Liver (tissue), 3 donors: ENCODE data around the gene DSCAM.

Experiments
- ATF3 ChIP-seq: IDR thresholded peaks from 2 replicates; pipeline ENCODE4 v1.6.1; 2016; ENCODE audit warnings: antibody characterized with exemption
- JUND ChIP-seq, 2 donors: IDR thresholded peaks; 2 replicates each; pipeline ENCODE4 v1.6.1; 2016; ENCODE audit warnings: antibody characterized with exemption in 2 of 2
- MAX ChIP-seq: IDR thresholded peaks from 2 replicates; pipeline ENCODE4 v1.6.1; 2016; ENCODE audit warnings: antibody characterized with exemption
- RAD21 ChIP-seq, 2 donors: IDR thresholded peaks; 2 replicates each; pipeline ENCODE4 v1.6.1; 2016; ENCODE audit warnings: antibody characterized with exemption in 2 of 2, mild to moderate bottlenecking in 2 of 2
- RXRA ChIP-seq, 2 donors: IDR thresholded peaks; 2 replicates each; pipeline ENCODE4 v1.6.1; 2017 to 2018; ENCODE audit warnings: antibody characterized with exemption in 2 of 2, mild to moderate bottlenecking in 1 of 2
- SP1 ChIP-seq: IDR thresholded peaks from 2 replicates; pipeline ENCODE4 v1.6.1; 2018; ENCODE audit warnings: antibody characterized with exemption, mild to moderate bottlenecking
- TAF1 ChIP-seq: conservative IDR thresholded peaks from 2 replicates; pipeline ENCODE4 v1.6.1; 2016; ENCODE audit warnings: antibody characterized with exemption, mild to moderate bottlenecking
- YY1 ChIP-seq: IDR thresholded peaks from 2 replicates; pipeline ENCODE4 v1.6.1; 2016; ENCODE audit warnings: antibody characterized with exemption, mild to moderate bottlenecking
- TF ChIP-seq, protein P1 (sequence below): fragments of 150-350 bp; IDR thresholded peaks from 2 replicates; pipeline ENCODE4 v1.5.1; 2017; ENCODE audit warnings: improper control_type of control experiment, low read depth, low read length; ENCODE audit not compliant: missing input control
- donor health status: healthy.
- donor health status: healthy.

DNA sequence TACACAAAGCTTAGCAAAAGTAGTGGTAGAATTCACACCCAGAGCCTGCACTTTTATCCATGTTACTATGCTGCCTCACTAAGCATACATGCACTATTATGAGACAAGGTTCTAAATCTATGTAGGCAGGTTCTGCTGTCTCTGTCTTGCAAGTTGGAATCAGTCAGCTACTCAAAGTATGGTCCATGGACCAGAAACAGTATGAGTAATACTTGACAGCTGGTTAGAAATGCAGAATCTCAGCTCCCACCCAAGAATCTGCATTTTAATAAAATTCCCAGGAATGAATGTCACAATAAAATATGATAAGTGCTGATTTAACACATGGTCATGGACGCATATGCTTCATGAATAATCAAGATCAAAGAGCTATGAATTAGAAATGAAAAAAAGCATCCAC lies 50.5 kb downstream of the DSCAM start:
- no peak for TF ChIP-seq JUND (IDR thresholded peaks at IDR 0.05)
- no peak for TF ChIP-seq TAF1
- TF ChIP-seq, protein P1, sequence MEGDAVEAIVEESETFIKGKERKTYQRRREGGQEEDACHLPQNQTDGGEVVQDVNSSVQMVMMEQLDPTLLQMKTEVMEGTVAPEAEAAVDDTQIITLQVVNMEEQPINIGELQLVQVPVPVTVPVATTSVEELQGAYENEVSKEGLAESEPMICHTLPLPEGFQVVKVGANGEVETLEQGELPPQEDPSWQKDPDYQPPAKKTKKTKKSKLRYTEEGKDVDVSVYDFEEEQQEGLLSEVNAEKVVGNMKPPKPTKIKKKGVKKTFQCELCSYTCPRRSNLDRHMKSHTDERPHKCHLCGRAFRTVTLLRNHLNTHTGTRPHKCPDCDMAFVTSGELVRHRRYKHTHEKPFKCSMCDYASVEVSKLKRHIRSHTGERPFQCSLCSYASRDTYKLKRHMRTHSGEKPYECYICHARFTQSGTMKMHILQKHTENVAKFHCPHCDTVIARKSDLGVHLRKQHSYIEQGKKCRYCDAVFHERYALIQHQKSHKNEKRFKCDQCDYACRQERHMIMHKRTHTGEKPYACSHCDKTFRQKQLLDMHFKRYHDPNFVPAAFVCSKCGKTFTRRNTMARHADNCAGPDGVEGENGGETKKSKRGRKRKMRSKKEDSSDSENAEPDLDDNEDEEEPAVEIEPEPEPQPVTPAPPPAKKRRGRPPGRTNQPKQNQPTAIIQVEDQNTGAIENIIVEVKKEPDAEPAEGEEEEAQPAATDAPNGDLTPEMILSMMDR: no peak
- TF ChIP-seq MAX: no peak
- no peak for TF ChIP-seq ATF3
- TF ChIP-seq RAD21 (IDR thresholded peaks at IDR 0.05): no peak
- no peak for TF ChIP-seq RXRA (IDR thresholded peaks at IDR 0.05)
- TF ChIP-seq SP1: no peak
- TF ChIP-seq YY1: no peak
